ENCODE measurements around the gene LMBR1. TPM values are rescaled to one million over a fixed set of nuclear protein-coding genes. Genes with fewer than 3 reads are reported as not detected.

The LMBR1 gene
- polyA plus RNA-seq, 3 donors, result 14.8 to 24.4 (median 21.2) TPM

- Mint-ChIP-seq H3K4me3 (no peak overlapping the region), H3K4me1 (no peaks in the 10 kb centered on the region), H3K27me3 (ENCODE audit: low read depth in 3 of 3) (peaks cover 3 to 6% (median 5%) of the 10 kb centered on the region in 3 donors), H3K9me3 (peaks cover 0 to 4% (median 0%) of the 10 kb centered on the region in 7 donors), H3K36me3 (peaks cover 12 to 15% of the 10 kb centered on the region in 2 donors), H3K27ac (peak overlapping the region in 1 of 7 donors; percentile 12)
- H3K9me3 ChIP-seq (replicated peaks in 1 of 2; ENCODE audit: control insufficient read depth in 1 of 2, insufficient read depth in 1 of 2, low read length in 2 of 2), result no peaks in the 10 kb centered on the region
- no peak overlapping the region for H2AFZ ChIP-seq (ENCODE audit: insufficient read depth, low read depth, low read length, poor library complexity, severe bottlenecking)
- no peak overlapping the region for H3K9ac ChIP-seq (ENCODE audit: insufficient read depth, low read length, poor library complexity, severe bottlenecking)
- no CpG with 5 or more reads among the region's 4 CpGs for WGBS (ENCODE audit: insufficient coverage)
- no peak overlapping the region for H3K4me2 ChIP-seq (replicated peaks; ENCODE audit: extremely low read depth, low read length, poor library complexity, severe bottlenecking)
- H3K27me3 ChIP-seq (ENCODE audit: control insufficient read depth in 2 of 2, insufficient read depth in 2 of 2, low read length in 2 of 2), result no peaks in the 10 kb centered on the region
- DNase-seq, result no peak
- no peak overlapping the region for H3K27ac ChIP-seq (ENCODE audit: low read depth in 1 of 2, low read length in 2 of 2)
- TF ChIP-seq CTCF (IDR thresholded peaks at IDR 0.05), result no peak
- H3K36me3 ChIP-seq (replicated peaks in 1 of 2; ENCODE audit: control insufficient read depth in 1 of 2, insufficient read depth in 2 of 2, low read length in 2 of 2), result peaks cover 0 to 9% of the 10 kb centered on the region in 2 donors
- intact Hi-C loops (cut with micrococcal nuclease), result no loop called here
- H3K79me2 ChIP-seq (ENCODE audit: insufficient read depth, low read length), result no peaks in the 10 kb centered on the region
- H3K4me3 ChIP-seq (replicated peaks in 1 of 3; ENCODE audit: low read depth in 2 of 3, low read length in 3 of 3), result no peak overlapping the region
- no peaks in the 10 kb centered on the region for H4K20me1 ChIP-seq (ENCODE audit: insufficient read depth, low read length)
- H3K4me1 ChIP-seq (ENCODE audit: control insufficient read depth in 1 of 2, insufficient read depth in 2 of 2, low read length in 2 of 2), result no peaks in the 10 kb centered on the region
Observed at GRCh38 chr7:156665101-156665500, 227.9 kb downstream of the LMBR1 start.

DNA sequence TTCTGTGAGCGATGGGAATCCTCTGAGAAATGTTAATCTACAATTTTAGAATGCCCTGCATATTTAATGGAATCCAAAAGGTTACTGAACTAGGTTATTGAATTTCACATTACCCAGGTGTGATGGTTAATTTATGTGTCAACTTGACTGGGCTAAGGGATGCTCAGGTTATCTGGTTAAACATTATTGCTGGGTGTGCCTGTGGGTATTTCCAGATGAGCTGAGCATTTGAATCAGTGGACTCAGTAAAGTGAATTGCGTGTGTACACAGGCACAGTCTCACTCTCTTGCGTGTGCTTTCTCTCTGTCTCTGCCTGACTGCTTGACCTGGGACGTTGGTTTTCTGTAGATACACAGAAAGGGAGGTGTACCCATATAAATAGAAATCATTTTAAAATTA lies 230.7 kb downstream of the LMBR1 start:
- H3K4me3 ChIP-seq (replicated peaks in 1 of 3; ENCODE audit: low read depth in 2 of 3, low read length in 3 of 3), result no peak overlapping the region
- DNase-seq, result no peak
- H3K36me3 Mint-ChIP-seq, result peaks cover 0 to 5% of the 10 kb centered on the region in 2 donors
- intact Hi-C loops (cut with micrococcal nuclease), result no loop called here
- H3K27ac ChIP-seq (ENCODE audit: low read depth in 1 of 2, low read length in 2 of 2), result no peak overlapping the region
- no peaks in the 10 kb centered on the region for H3K36me3 ChIP-seq (replicated peaks in 1 of 2; ENCODE audit: control insufficient read depth in 1 of 2, insufficient read depth in 2 of 2, low read length in 2 of 2)
- H3K79me2 ChIP-seq (ENCODE audit: insufficient read depth, low read length), result no peaks in the 10 kb centered on the region
- WGBS (ENCODE audit: insufficient coverage), result 80% methylated on average over 1 of the region's 4 CpGs
- no peaks in the 10 kb centered on the region for H3K4me1 Mint-ChIP-seq
- peaks cover 0 to 4% (median 0%) of the 10 kb centered on the region in 7 donors for H3K9me3 Mint-ChIP-seq
- no peak for TF ChIP-seq CTCF (IDR thresholded peaks at IDR 0.05)
- no peak overlapping the region for H3K4me2 ChIP-seq (replicated peaks; ENCODE audit: extremely low read depth, low read length, poor library complexity, severe bottlenecking)
- H2AFZ ChIP-seq (ENCODE audit: insufficient read depth, low read depth, low read length, poor library complexity, severe bottlenecking), result no peak overlapping the region
- H3K27me3 Mint-ChIP-seq (ENCODE audit: low read depth in 3 of 3), result peaks cover 8 to 19% (median 10%) of the 10 kb centered on the region in 3 donors
- no peaks in the 10 kb centered on the region for H3K27me3 ChIP-seq (ENCODE audit: control insufficient read depth in 2 of 2, insufficient read depth in 2 of 2, low read length in 2 of 2)
- H3K9ac ChIP-seq (ENCODE audit: insufficient read depth, low read length, poor library complexity, severe bottlenecking), result no peak overlapping the region
- no peaks in the 10 kb centered on the region for H4K20me1 ChIP-seq (ENCODE audit: insufficient read depth, low read length)
- H3K9me3 ChIP-seq (replicated peaks in 1 of 2; ENCODE audit: control insufficient read depth in 1 of 2, insufficient read depth in 1 of 2, low read length in 2 of 2), result no peaks in the 10 kb centered on the region
- no peak overlapping the region for H3K4me3 Mint-ChIP-seq
- no peaks in the 10 kb centered on the region for H3K4me1 ChIP-seq (ENCODE audit: control insufficient read depth in 1 of 2, insufficient read depth in 2 of 2, low read length in 2 of 2)
- H3K27ac Mint-ChIP-seq, result no peak overlapping the region

Measured in CD14-positive monocyte (primary cell).